ENCODE results near the gene FHL3. TPM values are rescaled to one million over a fixed set of nuclear protein-coding genes. Genes with fewer than 3 reads are reported as not detected.

Gene FHL3
- total and polyA plus RNA-seq, 2 of the 4 experiments (the other 2 are of a cell fraction) = 11.5 to 27.1 TPM

DNA sequence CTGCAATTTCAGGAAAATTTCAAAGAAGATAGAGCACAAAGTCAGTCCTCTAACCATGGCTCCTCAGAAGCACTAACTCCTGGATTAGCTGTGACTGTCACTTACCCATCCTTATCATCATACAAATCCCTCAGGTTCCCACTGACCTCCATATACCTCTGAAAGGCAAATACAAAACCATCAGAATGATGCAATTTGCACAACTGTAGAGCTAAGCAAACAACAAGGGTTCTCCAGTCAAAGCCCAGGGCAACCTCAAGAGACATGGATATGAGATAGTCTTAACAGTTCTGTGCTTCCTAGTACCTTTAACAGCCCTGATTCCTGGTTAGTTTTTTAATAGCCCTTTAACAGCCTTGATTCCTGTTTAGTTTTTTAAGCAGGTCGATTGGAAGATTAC is 17.6 kb downstream of the FHL3 start:
- intact Hi-C loops (cut with micrococcal nuclease) = no loop called here
- Histone ChIP-seq H3K27me3 (ENCODE audit: control insufficient read depth, insufficient read depth, low read length) (no peaks in the 10 kb centered on the region), H3K27ac (ENCODE audit: insufficient read depth, low read length) (no peak overlapping the region), H2BK15ac (ENCODE audit: low read depth, low read length) (no peak overlapping the region), H2BK5ac (ENCODE audit: low read depth, low read length, poor library complexity, severe bottlenecking) (no peak overlapping the region), H4K91ac (ENCODE audit: insufficient read depth, low read depth, low read length) (no peak overlapping the region), H3K14ac (replicated peaks; ENCODE audit: low read depth, low read length) (no peak overlapping the region), H3K4me2 (ENCODE audit: low read depth, low read length) (no peak overlapping the region), H3K4me3 (ENCODE audit: insufficient read depth, low read depth, low read length) (no peak overlapping the region), H3K79me1 (ENCODE audit: low read depth in 1 of 2, low read length in 2 of 2) (peaks cover 22 to 23% of the 10 kb centered on the region in 2 experiments), H2BK120ac (ENCODE audit: low read depth, low read length) (no peak overlapping the region), H3K56ac (ENCODE audit: extremely low read depth, insufficient read depth, low read length) (no peak overlapping the region), H3K4ac (ENCODE audit: low read depth, low read length) (no peak overlapping the region), H2BK20ac (ENCODE audit: low read depth, low read length) (no peak overlapping the region), H4K5ac (ENCODE audit: low read depth, low read length) (no peak overlapping the region), H4K8ac (ENCODE audit: low read depth in 2 of 2, low read length in 2 of 2) (no peak overlapping the region), H3K23ac (ENCODE audit: low read depth, low read length) (no peak overlapping the region), H2AK5ac (ENCODE audit: low read depth, low read length) (no peak overlapping the region), H2AK9ac (replicated peaks; ENCODE audit: low read depth, low read length, poor library complexity) (no peak overlapping the region), H3K18ac (ENCODE audit: low read depth, low read length) (no peak overlapping the region), H3K9ac (ENCODE audit: low read depth, low read length) (no peak overlapping the region), H4K20me1 (ENCODE audit: insufficient read depth, low read length) (no peaks in the 10 kb centered on the region; the same call in 1 of the 2 replicates), H3K9me3 (ENCODE audit: control insufficient read depth, insufficient read depth, low read length) (no peaks in the 10 kb centered on the region), H2AFZ (replicated peaks; ENCODE audit: low read length, poor library complexity) (no peak overlapping the region), H3K36me3 (ENCODE audit: control insufficient read depth, insufficient read depth, low read length) (peaks cover 20% of the 10 kb centered on the region), H3K9me1 (ENCODE audit: insufficient read depth, low read length) (no peaks in the 10 kb centered on the region), H3K4me1 (ENCODE audit: control insufficient read depth, insufficient read depth, low read length) (no peaks in the 10 kb centered on the region)
- in situ Hi-C loops (cut with MboI; ENCODE audit: low sequenced_read_pairs) = no loop called here
- CTCF ChIA-PET = no interaction called here
- WGBS, 2 experiments (ENCODE audit: extremely low coverage in 2 of 2, insufficient read length in 1 of 2) = no CpG with 5 or more reads among the region's 1 CpG
- no TSS peak for BruUV-seq (replicated peaks)
- ATAC-seq (ENCODE audit: low read depth) = no peak
- dilution Hi-C loops (cut with HindIII; ENCODE audit: low sequenced_read_pairs, unreplicated experiment) = no loop called here
- POLR2A ChIA-PET (ENCODE audit: unreplicated experiment) = no interaction called here
- no peak for DNase-seq
- TF ChIP-seq BHLHE40 (IDR thresholded peaks at IDR 0.05; ENCODE audit: low read depth, low read length) = no peak
- TF ChIP-seq, protein P1, sequence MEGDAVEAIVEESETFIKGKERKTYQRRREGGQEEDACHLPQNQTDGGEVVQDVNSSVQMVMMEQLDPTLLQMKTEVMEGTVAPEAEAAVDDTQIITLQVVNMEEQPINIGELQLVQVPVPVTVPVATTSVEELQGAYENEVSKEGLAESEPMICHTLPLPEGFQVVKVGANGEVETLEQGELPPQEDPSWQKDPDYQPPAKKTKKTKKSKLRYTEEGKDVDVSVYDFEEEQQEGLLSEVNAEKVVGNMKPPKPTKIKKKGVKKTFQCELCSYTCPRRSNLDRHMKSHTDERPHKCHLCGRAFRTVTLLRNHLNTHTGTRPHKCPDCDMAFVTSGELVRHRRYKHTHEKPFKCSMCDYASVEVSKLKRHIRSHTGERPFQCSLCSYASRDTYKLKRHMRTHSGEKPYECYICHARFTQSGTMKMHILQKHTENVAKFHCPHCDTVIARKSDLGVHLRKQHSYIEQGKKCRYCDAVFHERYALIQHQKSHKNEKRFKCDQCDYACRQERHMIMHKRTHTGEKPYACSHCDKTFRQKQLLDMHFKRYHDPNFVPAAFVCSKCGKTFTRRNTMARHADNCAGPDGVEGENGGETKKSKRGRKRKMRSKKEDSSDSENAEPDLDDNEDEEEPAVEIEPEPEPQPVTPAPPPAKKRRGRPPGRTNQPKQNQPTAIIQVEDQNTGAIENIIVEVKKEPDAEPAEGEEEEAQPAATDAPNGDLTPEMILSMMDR (conservative IDR thresholded peaks at IDR 0.05; ENCODE audit: low read depth, low read length) = no peak
- TF ChIP-seq, protein P2, sequence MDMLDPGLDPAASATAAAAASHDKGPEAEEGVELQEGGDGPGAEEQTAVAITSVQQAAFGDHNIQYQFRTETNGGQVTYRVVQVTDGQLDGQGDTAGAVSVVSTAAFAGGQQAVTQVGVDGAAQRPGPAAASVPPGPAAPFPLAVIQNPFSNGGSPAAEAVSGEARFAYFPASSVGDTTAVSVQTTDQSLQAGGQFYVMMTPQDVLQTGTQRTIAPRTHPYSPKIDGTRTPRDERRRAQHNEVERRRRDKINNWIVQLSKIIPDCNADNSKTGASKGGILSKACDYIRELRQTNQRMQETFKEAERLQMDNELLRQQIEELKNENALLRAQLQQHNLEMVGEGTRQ (IDR thresholded peaks at IDR 0.05; ENCODE audit: low read depth, low read length) = no peak
- TF ChIP-seq MAFK (IDR thresholded peaks at IDR 0.05; ENCODE audit: low read depth, low read length) = no peak
- TF ChIP-seq RAD21 (IDR thresholded peaks at IDR 0.05; ENCODE audit: low read length) = no peak
- no peak for TF ChIP-seq CHD1 (IDR thresholded peaks at IDR 0.05; ENCODE audit: low read depth, low read length)
- TF ChIP-seq RFX5 (IDR thresholded peaks at IDR 0.05; ENCODE audit: low read depth, low read length) = no peak
- TF ChIP-seq FOS (IDR thresholded peaks at IDR 0.05; ENCODE audit: low read depth, low read length) = no peak
- TF ChIP-seq CEBPB (IDR thresholded peaks at IDR 0.05; ENCODE audit: low read depth, low read length) = no peak
- TF ChIP-seq SMC3 (IDR thresholded peaks at IDR 0.05; ENCODE audit: low read depth, low read length) = no peak
- TF ChIP-seq MXI1 (IDR thresholded peaks at IDR 0.05; ENCODE audit: borderline replicate concordance, low read depth, low read length) = no peak
- TF ChIP-seq POLR2A (IDR thresholded peaks at IDR 0.05; ENCODE audit: low read depth, low read length) = no peak
- TF ChIP-seq NFE2L2 (IDR thresholded peaks at IDR 0.05; ENCODE audit: low read depth, low read length) = no peak
- no peak for TF ChIP-seq RCOR1 (IDR thresholded peaks at IDR 0.05; ENCODE audit: insufficient replicate concordance, low read length)
- TF ChIP-seq MAZ (IDR thresholded peaks at IDR 0.05; ENCODE audit: borderline replicate concordance, low read depth, low read length) = no peak

All from IMR-90 (cell line).